Measurements from ENCODE around the gene FIBIN. TPM values are rescaled to one million over a fixed set of nuclear protein-coding genes. Genes with fewer than 3 reads are reported as not detected.

The FIBIN gene
- total RNA-seq, 1 donor from 2014 or later: 1.3 TPM

GRCh38 chr11:27028561-27028965 is 34.7 kb downstream of the FIBIN start:
- H3K27me3 ChIP-seq (ENCODE audit: control insufficient read depth, insufficient read depth, low read length): no peaks in the 10 kb centered on the region
- no peak for DNase-seq (ENCODE audit: low read depth)
- no peaks in the 10 kb centered on the region for H3K36me3 ChIP-seq (ENCODE audit: control insufficient read depth, insufficient read depth, low read length)
- no peak overlapping the region for H3K4me3 ChIP-seq (ENCODE audit: low read depth, low read length)
- TF ChIP-seq CTCF (IDR thresholded peaks at IDR 0.05; ENCODE audit: insufficient read depth, low read length, poor library complexity, severe bottlenecking): no peak

- Histone ChIP-seq H3K36me3 (ENCODE audit: control insufficient read depth, insufficient read depth, low read length) (no peaks in the 10 kb centered on the region), H3K4me3 (ENCODE audit: low read depth, low read length) (no peak overlapping the region), H3K27me3 (ENCODE audit: control insufficient read depth, insufficient read depth, low read length) (no peaks in the 10 kb centered on the region)
- DNase-seq (ENCODE audit: low read depth): no peak
- TF ChIP-seq CTCF (IDR thresholded peaks at IDR 0.05; ENCODE audit: insufficient read depth, low read length, poor library complexity, severe bottlenecking): no peak
Observed at GRCh38 chr11:27029966-27030365, 36.1 kb downstream of the FIBIN start.

GRCh38 chr11:27031754-27032153 is 37.8 kb downstream of the FIBIN start:
- no peak overlapping the region for H3K4me3 ChIP-seq (ENCODE audit: low read depth, low read length)
- no peaks in the 10 kb centered on the region for H3K27me3 ChIP-seq (ENCODE audit: control insufficient read depth, insufficient read depth, low read length)
- H3K36me3 ChIP-seq (ENCODE audit: control insufficient read depth, insufficient read depth, low read length): no peaks in the 10 kb centered on the region
- DNase-seq (ENCODE audit: low read depth): no peak
- no peak for TF ChIP-seq CTCF (IDR thresholded peaks at IDR 0.05; ENCODE audit: insufficient read depth, low read length, poor library complexity, severe bottlenecking)

DNA sequence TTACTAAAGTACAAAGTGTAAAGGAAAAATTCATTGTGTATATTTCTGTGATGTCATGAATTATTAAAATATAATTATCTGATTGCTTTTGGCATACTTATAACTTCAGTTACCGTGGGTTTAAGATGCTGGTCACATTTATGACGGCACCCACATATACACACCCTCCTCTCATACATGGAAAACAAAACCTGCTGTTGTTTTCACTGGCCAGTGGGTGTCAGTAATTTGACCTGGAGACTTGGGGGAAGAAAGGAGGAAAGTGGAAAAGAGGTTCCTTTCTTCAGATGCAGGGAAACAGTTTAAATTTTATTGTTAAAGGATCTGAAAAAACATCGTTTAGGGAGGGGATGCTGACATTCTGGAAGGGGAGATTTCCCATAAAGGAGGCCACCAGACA is 46.0 kb downstream of the FIBIN start:
- DNase-seq (ENCODE audit: low read depth): no peak
- H3K4me3 ChIP-seq (ENCODE audit: low read depth, low read length): no peak overlapping the region
- no peaks in the 10 kb centered on the region for H3K36me3 ChIP-seq (ENCODE audit: control insufficient read depth, insufficient read depth, low read length)
- H3K27me3 ChIP-seq (ENCODE audit: control insufficient read depth, insufficient read depth, low read length): no peaks in the 10 kb centered on the region
- peak; percentile 8 for TF ChIP-seq CTCF (IDR thresholded peaks at IDR 0.05; ENCODE audit: insufficient read depth, low read length, poor library complexity, severe bottlenecking)

DNA sequence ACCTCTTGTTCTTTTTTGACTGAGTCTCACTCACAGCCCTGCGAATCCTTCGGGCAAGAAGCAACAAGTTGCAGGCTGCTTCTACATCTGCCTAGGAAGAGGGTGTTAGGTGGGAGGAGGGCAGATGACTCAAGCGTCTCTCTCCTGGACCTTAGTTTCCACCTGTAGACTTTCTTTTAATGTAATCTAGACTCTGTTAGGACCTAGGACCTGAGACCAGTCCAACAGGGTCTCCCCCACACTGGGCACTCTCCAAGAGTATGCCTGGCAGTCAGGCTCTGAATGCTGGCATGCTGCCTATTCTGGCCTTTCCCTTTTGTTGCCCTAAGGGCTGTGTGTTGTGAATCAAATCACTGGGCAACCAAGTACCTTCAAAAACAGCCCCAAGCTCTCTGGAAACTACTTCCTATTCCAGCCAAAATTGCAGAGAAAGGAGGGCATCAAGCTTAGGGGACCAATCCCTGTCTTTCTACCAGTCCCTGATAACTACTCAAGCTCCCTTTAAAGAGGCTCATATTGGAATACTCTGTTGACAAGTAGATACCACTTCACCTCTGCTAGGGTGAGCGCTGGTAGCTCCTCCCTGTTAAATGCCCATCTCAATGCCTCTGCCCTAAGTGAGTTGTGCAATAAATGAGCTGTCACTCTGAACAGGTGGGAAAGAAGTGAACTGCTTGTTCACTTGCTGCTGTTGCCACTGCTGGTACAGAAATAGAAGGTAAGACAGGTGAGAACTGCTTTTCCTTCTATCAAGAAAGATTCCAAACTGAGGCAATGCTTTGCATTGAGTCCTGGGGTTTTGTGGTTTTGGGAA is 46.6 kb downstream of the FIBIN start, which contains the start of gene BBOX1:
TSS of gene BBOX1 (plus strand) at position 514 of the 814 bp plus-strand sequence. CDS start 14,616 bp downstream, outside the sequence.
- no peaks in the 10 kb centered on the region for H3K36me3 ChIP-seq (ENCODE audit: control insufficient read depth, insufficient read depth, low read length)
- no peak within 1 kb of the TSS for H3K4me3 ChIP-seq (ENCODE audit: low read depth, low read length)
- TF ChIP-seq CTCF (IDR thresholded peaks at IDR 0.05; ENCODE audit: insufficient read depth, low read length, poor library complexity, severe bottlenecking): no peak
- no peaks in the 10 kb centered on the region for H3K27me3 ChIP-seq (ENCODE audit: control insufficient read depth, insufficient read depth, low read length)
- DNase-seq (ENCODE audit: low read depth): no peak
